ENCODE measurements around the gene PALM.

The PALM gene

DNA sequence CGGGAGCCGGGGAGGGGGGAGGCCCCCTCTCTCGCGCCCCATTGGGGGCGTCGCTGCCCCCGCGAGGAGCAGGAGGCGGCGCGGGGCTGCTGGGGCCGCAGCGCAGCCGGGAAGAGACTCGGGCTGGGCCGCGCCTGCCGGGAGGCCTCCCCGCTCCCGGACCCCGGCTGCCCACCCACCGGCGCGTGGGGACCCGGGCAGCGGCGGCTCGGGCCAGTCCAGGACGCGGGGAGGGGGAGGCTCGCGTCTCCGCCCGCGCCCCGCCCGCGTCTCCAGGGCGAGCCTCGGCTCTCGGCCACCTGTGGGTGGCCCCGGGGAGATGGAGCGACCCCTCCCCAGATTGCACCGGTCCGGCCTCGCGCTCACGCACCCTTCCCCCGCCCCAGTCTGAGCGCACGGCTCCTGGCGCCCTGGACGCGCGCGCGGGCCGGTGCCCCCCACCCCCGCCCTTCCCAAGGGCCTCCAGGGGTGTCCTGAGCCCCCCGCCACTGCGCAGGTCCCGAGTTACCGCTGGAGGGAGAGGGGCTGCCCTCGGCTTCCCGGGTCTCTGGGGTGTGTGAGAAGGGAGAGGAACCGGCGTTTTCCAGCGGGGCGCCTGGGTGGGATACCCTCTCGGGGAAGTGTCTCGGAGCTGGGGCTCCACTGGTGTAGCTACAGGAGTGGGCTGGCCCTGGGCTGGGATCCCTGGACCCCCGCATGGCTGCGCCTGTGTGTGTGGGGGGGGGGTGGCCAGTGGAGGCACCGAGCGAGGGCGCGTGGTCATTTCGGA is 645 bp downstream of the PALM start:
- DNase-seq = no peak
- TF ChIP-seq POLR2A (IDR thresholded peaks at IDR 0.05; ENCODE audit: low read length) (no peak), GATA1 (IDR thresholded peaks at IDR 0.05; ENCODE audit: low read depth, low read length) (no peak)

DNA sequence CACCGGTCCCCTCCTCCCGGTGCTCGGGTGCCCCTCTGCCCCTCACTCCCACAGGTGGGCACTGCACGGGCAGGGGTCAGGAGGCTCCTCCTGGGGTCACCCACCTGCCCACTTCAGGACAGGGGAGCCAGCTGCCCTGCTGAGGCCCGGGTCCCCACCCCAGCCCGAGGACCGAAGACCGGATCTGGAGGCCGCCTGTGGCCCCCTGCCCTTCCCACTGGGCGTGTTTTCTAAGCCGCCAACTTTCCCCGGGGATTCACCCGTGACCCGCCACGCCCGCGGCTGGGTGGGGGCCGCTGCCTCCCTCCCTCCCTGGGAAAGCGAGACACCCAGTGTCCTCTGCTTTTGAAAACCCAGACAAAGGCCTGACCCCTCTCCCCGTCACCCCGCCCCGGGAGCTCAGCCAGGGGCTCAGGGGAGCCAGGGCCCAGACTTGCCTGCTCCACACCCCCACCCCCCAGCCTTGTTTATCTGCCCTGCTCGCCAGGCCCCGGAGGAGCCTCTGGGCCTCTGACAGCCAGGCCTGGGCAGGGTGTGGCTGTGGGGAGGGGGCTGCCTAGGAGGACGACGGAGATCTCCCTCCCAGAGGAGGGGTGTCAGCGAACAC is 1.3 kb downstream of the PALM start:
- no peak for TF ChIP-seq POLR2A (IDR thresholded peaks at IDR 0.05; ENCODE audit: low read length)
- TF ChIP-seq GATA1 (IDR thresholded peaks at IDR 0.05; ENCODE audit: low read depth, low read length) = no peak
- DNase-seq = no peak

DNA sequence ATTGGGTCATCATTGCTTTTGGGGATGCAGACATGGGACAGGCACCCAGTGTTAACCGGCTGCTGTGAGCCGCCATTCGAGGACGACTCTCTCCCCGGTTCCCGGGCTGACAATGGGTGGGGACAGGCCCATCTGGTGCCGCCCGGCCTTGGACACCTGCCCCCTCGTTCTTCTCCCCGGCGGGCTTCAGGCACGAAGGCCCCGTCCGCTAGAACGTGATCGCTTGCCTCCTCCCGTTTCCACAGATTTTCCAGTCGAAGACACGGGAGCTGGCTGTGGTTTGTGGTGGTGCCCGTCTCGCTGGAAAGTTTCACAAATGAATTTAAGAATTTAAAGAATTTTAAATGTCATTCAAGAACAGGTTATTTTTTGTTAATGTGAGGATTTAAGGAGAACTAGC is 2.0 kb downstream of the PALM start:
- no peak for TF ChIP-seq POLR2A (IDR thresholded peaks at IDR 0.05; ENCODE audit: low read length)
- TF ChIP-seq GATA1 (IDR thresholded peaks at IDR 0.05; ENCODE audit: low read depth, low read length) = no peak
- DNase-seq = no peak

DNA sequence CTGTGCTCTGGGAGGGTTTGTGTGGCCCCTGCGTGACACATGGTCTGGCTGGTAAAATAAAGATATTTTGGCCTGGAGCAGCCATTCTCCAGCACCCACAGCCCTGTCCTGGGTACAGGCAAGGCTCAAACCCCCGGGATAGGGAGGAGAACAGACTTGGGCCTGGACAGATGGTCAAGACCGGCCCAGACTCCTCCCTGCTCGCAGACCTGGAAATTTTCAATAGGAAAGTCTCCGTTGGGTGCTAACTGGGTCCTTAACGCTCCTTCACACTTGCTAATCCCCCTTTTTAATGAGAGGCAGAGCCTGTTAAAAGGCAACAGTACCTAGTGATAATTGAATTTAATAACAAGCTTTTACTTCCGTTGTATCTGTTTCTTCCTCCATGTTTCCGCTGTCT is 2.5 kb downstream of the PALM start:
- DNase-seq = no peak

DNA sequence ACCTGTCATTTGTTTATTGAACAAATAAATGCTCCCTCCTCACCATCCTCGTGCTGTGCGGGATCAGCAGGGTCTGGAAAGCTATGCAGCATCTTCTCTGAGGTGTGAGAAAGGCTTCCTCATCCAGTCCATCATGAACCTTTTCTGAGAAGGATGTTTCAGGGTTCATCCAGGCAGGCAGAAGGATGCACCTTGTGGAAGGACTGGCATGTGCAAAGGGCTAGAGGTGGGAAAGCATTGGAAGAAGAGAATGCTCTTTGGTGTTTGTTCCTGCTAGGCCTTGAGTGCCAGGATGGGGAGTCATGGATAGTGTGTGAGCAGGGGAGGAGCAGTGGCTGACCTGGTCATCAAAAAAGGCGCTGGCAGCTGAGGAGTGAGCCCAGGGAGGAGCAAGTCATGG is 6.6 kb downstream of the PALM start:
- TF ChIP-seq POLR2A (IDR thresholded peaks at IDR 0.05; ENCODE audit: low read length) (no peak), GATA1 (IDR thresholded peaks at IDR 0.05; ENCODE audit: low read depth, low read length) (no peak)
- DNase-seq = no peak

More for the DNA sequence above, 2.5 kb downstream of the PALM start:
- TF ChIP-seq POLR2A (IDR thresholded peaks at IDR 0.05; ENCODE audit: low read length) (no peak), GATA1 (IDR thresholded peaks at IDR 0.05; ENCODE audit: low read depth, low read length) (no peak)

DNA sequence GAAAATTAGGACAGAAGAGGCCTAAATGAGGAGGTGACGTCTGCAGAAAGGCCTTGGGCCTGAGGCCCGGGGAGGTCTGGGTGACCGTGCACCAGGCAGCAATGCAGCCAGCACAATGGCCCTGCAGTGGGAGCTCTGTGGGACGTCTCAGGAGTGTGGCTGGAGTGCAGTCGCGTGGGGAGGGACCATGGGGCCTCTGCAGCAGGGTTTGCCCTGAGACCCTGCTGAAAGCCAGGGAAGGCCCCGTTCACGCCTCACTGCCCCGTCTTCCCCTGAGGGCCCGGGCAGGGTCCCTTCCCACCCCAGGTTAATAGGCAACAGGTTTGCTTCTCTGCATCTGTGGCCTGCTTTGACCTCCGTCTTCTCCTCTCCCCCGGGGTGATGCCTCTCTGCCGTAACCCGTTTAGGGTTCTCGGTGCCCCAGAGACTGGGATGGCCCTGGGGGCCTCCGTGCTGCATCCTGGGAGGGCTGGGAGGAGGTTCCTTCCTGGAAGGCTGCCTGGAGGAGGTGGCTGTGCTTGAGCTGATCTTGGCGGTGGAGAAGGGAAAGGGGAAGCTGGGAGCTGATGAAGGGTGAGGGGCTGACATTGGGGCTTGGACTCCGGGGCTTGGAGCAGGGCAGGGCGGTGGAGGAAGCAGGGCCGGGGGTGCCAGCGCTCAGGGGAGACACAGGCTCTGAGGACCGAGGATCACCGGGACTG is 9.7 kb downstream of the PALM start:
- no peak for TF ChIP-seq POLR2A (IDR thresholded peaks at IDR 0.05; ENCODE audit: low read length)
- no peak for TF ChIP-seq GATA1 (IDR thresholded peaks at IDR 0.05; ENCODE audit: low read depth, low read length)
- no peak for DNase-seq

DNA sequence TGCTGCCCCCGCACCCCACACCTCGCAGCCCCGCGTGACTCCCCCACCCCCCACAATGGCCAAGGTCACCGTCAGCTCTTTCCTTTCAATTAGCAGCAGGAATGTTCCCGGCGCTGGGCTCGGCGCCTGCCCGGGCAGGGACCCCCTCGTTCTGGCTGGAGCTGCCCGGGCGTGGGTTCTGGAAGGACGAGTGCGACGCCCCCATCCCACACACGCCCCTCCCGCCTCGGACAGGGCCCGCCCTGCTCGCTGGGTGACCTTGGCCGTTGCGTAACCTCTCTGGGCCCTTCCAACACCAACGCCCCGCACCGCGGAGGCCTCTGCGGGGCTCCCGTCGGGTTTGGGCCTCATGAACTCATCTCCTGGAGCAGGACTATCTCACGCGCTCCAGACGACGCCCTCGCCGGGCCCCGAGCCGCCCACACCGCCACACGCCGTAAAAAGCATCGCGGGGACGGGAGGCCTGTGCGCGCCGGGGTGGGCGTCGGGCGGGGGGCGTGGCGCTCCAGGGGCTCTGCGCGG is 10.3 kb downstream of the PALM start:
- TF ChIP-seq GATA1 (IDR thresholded peaks at IDR 0.05; ENCODE audit: low read depth, low read length) = no peak
- TF ChIP-seq POLR2A (IDR thresholded peaks at IDR 0.05; ENCODE audit: low read length) = no peak
- DNase-seq = peak; percentile 31 to 34

DNA sequence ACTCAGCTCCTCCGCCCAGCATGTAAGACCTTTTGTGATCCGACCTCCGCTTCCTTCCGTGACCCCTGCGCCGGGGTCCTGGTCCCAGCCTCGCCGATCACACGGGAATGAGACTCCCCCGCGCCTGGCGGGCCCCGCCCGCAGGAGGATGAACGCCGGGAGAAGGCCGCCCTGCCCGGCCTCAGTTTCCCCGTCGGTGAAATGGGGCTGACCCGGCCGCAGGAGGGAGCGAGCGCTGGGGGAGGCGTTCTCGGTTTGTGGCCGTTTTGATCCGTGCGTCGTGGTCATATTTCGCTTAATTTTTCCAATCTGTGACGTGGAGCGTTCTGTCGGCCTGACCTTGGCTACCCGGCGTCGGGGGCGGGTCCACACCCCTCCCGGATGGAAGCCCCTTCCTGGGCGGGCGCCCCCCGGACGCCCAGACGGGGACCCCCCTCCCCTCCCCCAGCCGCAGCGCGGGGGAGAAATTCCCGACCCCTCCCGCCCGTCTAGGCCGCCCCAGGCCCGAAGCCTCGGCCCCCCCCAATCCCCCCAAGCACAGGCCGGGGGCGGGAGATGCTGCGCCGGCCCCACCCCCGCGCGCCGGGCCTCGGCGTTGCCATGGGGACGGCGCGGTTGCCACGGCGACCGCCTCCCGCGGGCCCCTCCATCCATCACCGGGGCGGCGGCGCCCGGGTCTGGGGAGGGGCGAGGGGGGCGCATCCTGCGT is 11.1 kb downstream of the PALM start:
- DNase-seq = no peak
- TF ChIP-seq GATA1 (IDR thresholded peaks at IDR 0.05; ENCODE audit: low read depth, low read length) (no peak), POLR2A (IDR thresholded peaks at IDR 0.05; ENCODE audit: low read length) (no peak)

DNA sequence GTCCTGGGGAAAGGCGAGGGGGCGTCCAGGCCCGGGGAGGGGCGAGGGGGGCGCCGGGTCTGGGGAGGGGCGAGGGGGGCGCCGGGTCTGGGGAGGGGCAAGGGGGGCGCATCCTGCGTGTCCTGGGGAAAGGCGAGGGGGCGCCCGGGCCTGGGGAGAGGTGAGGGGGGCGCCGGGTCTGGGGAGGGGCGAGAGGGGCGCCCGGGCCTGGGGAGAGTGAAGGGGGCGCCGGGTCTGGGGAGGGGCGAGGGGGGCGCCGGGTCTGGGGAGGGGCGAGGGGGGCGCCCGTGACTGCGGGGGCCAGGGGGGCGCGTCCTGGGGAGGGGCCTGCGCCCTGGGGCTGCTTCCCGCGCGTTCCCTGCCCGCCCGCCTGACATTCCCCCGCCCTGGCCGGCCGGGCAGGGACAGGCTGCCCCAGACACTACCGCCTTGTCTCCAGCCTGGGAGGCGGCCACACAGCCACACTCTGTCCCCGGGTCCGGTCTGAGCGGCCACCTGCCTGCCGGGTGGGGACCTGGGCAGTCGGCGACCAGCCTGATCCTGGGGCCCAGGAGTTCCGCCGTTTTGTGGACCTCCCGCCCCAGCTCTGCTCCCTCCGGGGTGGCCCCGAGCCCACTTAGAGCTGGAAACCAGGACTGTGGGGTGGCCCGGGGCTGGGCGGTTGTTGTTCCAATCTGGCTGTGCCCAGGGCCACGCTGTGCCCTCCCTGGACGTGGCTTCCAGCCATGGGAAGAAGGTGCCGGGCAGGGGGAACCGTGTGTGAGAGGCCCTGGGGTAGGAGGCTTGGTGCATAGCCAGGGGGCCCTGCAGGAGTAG is 11.8 kb downstream of the PALM start:
- TF ChIP-seq POLR2A (IDR thresholded peaks at IDR 0.05; ENCODE audit: low read length) = no peak
- TF ChIP-seq GATA1 (IDR thresholded peaks at IDR 0.05; ENCODE audit: low read depth, low read length) = no peak
- no peak for DNase-seq

DNA sequence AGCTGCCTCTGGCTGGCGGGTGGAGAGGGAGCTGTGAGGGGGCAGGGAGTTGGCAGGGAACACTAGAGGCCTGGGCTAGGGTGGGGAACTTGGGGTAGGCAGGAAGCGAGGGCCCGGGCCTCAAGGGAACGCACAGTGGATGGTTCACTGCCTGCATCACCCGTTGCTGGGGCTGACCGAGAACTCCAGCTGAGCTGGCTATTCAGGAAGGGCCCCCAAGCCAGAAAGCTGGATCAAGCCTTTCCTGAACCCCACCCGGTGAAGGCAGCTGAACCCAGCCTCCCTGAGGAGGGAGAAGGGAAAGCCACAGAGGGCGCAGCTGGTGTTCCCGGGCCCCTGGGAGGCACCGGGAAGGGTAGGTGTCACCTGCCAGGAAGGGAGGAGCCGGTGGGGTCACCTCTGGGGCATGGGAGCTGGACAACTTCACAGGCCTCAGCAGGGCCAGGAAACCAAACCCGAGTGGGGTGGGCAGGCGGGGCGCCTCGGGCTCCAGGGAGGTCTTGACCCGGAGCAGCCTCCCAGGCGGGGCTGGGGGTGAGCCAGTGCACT is 13.9 kb downstream of the PALM start:
- TF ChIP-seq POLR2A (IDR thresholded peaks at IDR 0.05; ENCODE audit: low read length) (no peak), GATA1 (IDR thresholded peaks at IDR 0.05; ENCODE audit: low read depth, low read length) (no peak)
- DNase-seq = no peak

DNA sequence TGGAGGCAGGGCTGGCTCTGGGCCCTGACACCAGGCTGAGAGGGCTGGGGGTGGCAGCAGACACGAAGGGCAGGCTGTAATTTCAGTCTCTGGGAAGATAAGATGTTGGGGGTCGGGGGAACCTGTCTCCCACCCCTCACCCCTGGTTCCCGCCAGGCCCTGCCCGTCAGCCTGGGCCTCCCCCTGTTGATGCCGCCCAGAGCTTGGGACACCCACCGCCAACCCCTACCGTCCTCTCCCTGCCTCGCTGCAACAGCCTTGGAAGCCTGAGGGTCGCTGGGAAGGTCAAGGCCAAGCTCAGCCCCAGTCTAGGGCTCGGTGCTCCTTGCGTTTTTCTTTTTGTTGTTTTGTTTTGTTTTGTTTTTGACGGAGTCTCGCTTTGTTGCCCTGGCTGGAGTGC is 14.5 kb downstream of the PALM start:
- no peak for DNase-seq
- TF ChIP-seq POLR2A (IDR thresholded peaks at IDR 0.05; ENCODE audit: low read length) (no peak), GATA1 (IDR thresholded peaks at IDR 0.05; ENCODE audit: low read depth, low read length) (no peak)

DNA sequence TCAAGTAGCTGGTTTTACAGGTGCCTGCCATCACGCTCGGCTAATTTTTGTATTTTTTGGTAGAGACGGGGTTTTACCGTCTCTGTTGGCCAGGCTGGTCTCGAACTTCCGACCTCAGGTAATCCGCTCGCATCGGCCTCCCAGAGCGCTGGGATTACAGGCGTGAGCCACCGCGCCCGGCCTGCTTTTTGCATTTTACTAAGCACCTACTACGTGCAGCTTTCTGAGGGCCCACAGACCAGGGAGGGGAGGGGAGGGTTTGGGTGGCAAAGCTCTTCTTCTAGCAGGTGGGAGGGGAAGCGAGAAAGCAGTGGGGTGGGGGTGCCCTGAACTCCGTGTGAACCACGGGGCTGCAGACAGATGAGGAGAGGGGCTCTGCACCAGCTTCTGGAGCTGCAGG is 15.0 kb downstream of the PALM start:
- TF ChIP-seq GATA1 (IDR thresholded peaks at IDR 0.05; ENCODE audit: low read depth, low read length) = no peak
- TF ChIP-seq POLR2A (IDR thresholded peaks at IDR 0.05; ENCODE audit: low read length) = no peak
- DNase-seq = no peak
